Stimulated activated effector memory CD8-positive, alpha-beta T cell treated with anti-CD3 and anti-CD28 coated beads, Interleukin-12 subunit alpha, Interleukin-12 subunit beta, amount 100 ng/mL, for 72 hours (primary cell): Measurements from ENCODE around the gene GON7.

Source experiments
- ATAC-seq: fragments of 150-1000 bp; cut with Tn5 transposase; 2 replicates; pipeline ENCODE4 v1.10.0; 2021
- DNase-seq, 2 donors: peaks; one replicate each; pipeline ENCODE4 v3.0.0; 2021 to 2022; ENCODE audit warnings: low spot score in 2 of 2
- H3K27ac Mint-ChIP-seq: one replicate; pipeline ENCODE4 v1.8.0; 2022; ENCODE audit warnings: mild to moderate bottlenecking, mixed read lengths
- H3K36me3 Mint-ChIP-seq: one replicate; pipeline ENCODE4 v1.8.0; 2022; ENCODE audit warnings: mild to moderate bottlenecking, mixed read lengths
- H3K4me1 Mint-ChIP-seq: one replicate; pipeline ENCODE4 v1.8.0; 2022; ENCODE audit warnings: mixed read lengths
- H3K4me3 Mint-ChIP-seq: one replicate; pipeline ENCODE4 v1.8.0; 2022; ENCODE audit warnings: mild to moderate bottlenecking, mixed read lengths
- H3K9me3 Mint-ChIP-seq: one replicate; pipeline ENCODE4 v1.8.0; 2022; ENCODE audit warnings: mixed read lengths

The GON7 gene

GRCh38 chr14:93219103-93219726, 12.3 kb upstream of the GON7 start:
- H3K36me3 Mint-ChIP-seq: peaks cover 95% of the 10 kb centered on the region
- H3K4me3 Mint-ChIP-seq: no peak overlapping the region
- ATAC-seq: peak; percentile 74
- no peaks in the 10 kb centered on the region for H3K4me1 Mint-ChIP-seq
- no peak overlapping the region for H3K27ac Mint-ChIP-seq
- no peak for DNase-seq
- no peaks in the 10 kb centered on the region for H3K9me3 Mint-ChIP-seq

GRCh38 chr14:93214598-93214997, 7.7 kb upstream of the GON7 start:
- Mint-ChIP-seq H3K36me3 (peaks cover 93% of the 10 kb centered on the region), H3K4me3 (no peak overlapping the region), H3K4me1 (no peaks in the 10 kb centered on the region), H3K9me3 (no peaks in the 10 kb centered on the region), H3K27ac (no peak overlapping the region)
- no peak for ATAC-seq
- DNase-seq: no peak

- DNase-seq (no peak), ATAC-seq (no peak)
- H3K4me1 Mint-ChIP-seq: peaks cover 16% of the 10 kb centered on the region
These were observed 5.6 kb upstream of the GON7 start for GRCh38 chr14:93212432-93212831.

GRCh38 chr14:93207468-93208308, 823 bp upstream of the GON7 start:
- peaks cover 33% of the 10 kb centered on the region for H3K4me1 Mint-ChIP-seq
- DNase-seq (no peak), ATAC-seq (peak; percentile 61)
- H3K27ac Mint-ChIP-seq: peak overlapping the region; percentile 97
- H3K36me3 Mint-ChIP-seq: peaks cover 84% of the 10 kb centered on the region
- no peaks in the 10 kb centered on the region for H3K9me3 Mint-ChIP-seq
- H3K4me3 Mint-ChIP-seq: peak overlapping the region; percentile 100

More at GRCh38 chr14:93212432-93212831, 5.6 kb upstream of the GON7 start:
- Mint-ChIP-seq H3K36me3 (peaks cover 86% of the 10 kb centered on the region), H3K9me3 (no peaks in the 10 kb centered on the region), H3K27ac (no peak overlapping the region), H3K4me3 (no peak overlapping the region)

GRCh38 chr14:93201155-93201704, 5.6 kb downstream of the GON7 start:
- ATAC-seq (no peak), DNase-seq (no peak)
- no peak overlapping the region for H3K27ac Mint-ChIP-seq
- H3K36me3 Mint-ChIP-seq: peaks cover 66% of the 10 kb centered on the region
- no peak overlapping the region for H3K4me3 Mint-ChIP-seq
- peaks cover 11% of the 10 kb centered on the region for H3K4me1 Mint-ChIP-seq
- H3K9me3 Mint-ChIP-seq: no peaks in the 10 kb centered on the region

GRCh38 chr14:93200553-93200952, 6.3 kb downstream of the GON7 start:
- no peaks in the 10 kb centered on the region for H3K9me3 Mint-ChIP-seq
- H3K36me3 Mint-ChIP-seq: peaks cover 59% of the 10 kb centered on the region

GRCh38 chr14:93199031-93199430, 7.8 kb downstream of the GON7 start:
- DNase-seq (no peak), ATAC-seq (no peak)
- Mint-ChIP-seq H3K4me3 (no peak overlapping the region), H3K36me3 (peaks cover 46% of the 10 kb centered on the region), H3K4me1 (no peaks in the 10 kb centered on the region), H3K27ac (no peak overlapping the region), H3K9me3 (no peaks in the 10 kb centered on the region)

More at GRCh38 chr14:93200553-93200952, 6.3 kb downstream of the GON7 start:
- Mint-ChIP-seq H3K4me3 (no peak overlapping the region), H3K27ac (no peak overlapping the region), H3K4me1 (peaks cover 11% of the 10 kb centered on the region)
- no peak for ATAC-seq
- no peak for DNase-seq

GRCh38 chr14:93195316-93195999, 11.4 kb downstream of the GON7 start:
- ATAC-seq (no peak), DNase-seq (no peak)
- Mint-ChIP-seq H3K9me3 (no peaks in the 10 kb centered on the region), H3K27ac (no peak overlapping the region), H3K4me3 (no peak overlapping the region), H3K36me3 (peaks cover 27% of the 10 kb centered on the region), H3K4me1 (no peaks in the 10 kb centered on the region)

GRCh38 chr14:93186956-93187355, 19.9 kb downstream of the GON7 start:
- H3K36me3 Mint-ChIP-seq: peaks cover 62% of the 10 kb centered on the region
- H3K4me1 Mint-ChIP-seq: peaks cover 30% of the 10 kb centered on the region
- no peaks in the 10 kb centered on the region for H3K9me3 Mint-ChIP-seq
- H3K4me3 Mint-ChIP-seq: no peak overlapping the region
- ATAC-seq (no peak), DNase-seq (no peak)
- H3K27ac Mint-ChIP-seq: no peak overlapping the region

- Mint-ChIP-seq H3K9me3 (no peaks in the 10 kb centered on the region), H3K36me3 (peaks cover 66% of the 10 kb centered on the region), H3K4me1 (peaks cover 34% of the 10 kb centered on the region), H3K4me3 (peak overlapping the region; percentile 82), H3K27ac (no peak overlapping the region)
- ATAC-seq: no peak
- DNase-seq: no peak
These were observed 20.4 kb downstream of the GON7 start for GRCh38 chr14:93186466-93186865.

- H3K4me1 Mint-ChIP-seq: peaks cover 34% of the 10 kb centered on the region
- no peaks in the 10 kb centered on the region for H3K9me3 Mint-ChIP-seq
- DNase-seq (no peak), ATAC-seq (no peak)
- peak overlapping the region; percentile 85 for H3K27ac Mint-ChIP-seq
- H3K4me3 Mint-ChIP-seq: peak overlapping the region; percentile 82
- H3K36me3 Mint-ChIP-seq: peaks cover 63% of the 10 kb centered on the region
These were observed 21.5 kb downstream of the GON7 start for GRCh38 chr14:93185349-93185720.

- peaks cover 34% of the 10 kb centered on the region for H3K4me1 Mint-ChIP-seq
These were observed 22.2 kb downstream of the GON7 start, which contains the start of the genes LYSET and MOAP1 for GRCh38 chr14:93184391-93185348. Gene LYSET, plus strand, starts transcription at chr14:93185317. Its CDS starts 89 bp downstream, at chr14:93185406. Gene MOAP1, minus strand, starts transcription at chr14:93184897. Its CDS starts 655 bp downstream, at chr14:93184242.

GRCh38 chr14:93183596-93184317, 23.1 kb downstream of the GON7 start:
- Mint-ChIP-seq H3K36me3 (peaks cover 52% of the 10 kb centered on the region), H3K9me3 (no peaks in the 10 kb centered on the region), H3K4me3 (peak overlapping the region; percentile 82), H3K27ac (peak overlapping the region; percentile 85), H3K4me1 (peaks cover 34% of the 10 kb centered on the region)
- DNase-seq (no peak), ATAC-seq (no peak)

More at GRCh38 chr14:93184391-93185348, 22.2 kb downstream of the GON7 start, which contains the start of the genes LYSET and MOAP1:
- Mint-ChIP-seq H3K4me3 (peak within 1 kb of the TSS; percentile 82), H3K36me3 (peaks cover 58% of the 10 kb centered on the region), H3K27ac (peak within 1 kb of the TSS; percentile 85), H3K9me3 (no peaks in the 10 kb centered on the region)
- DNase-seq (peak; percentile 77 to 93), ATAC-seq (peak; percentile 95)

GRCh38 chr14:93175492-93175891, 31.4 kb downstream of the GON7 start:
- H3K9me3 Mint-ChIP-seq: no peaks in the 10 kb centered on the region
- no peaks in the 10 kb centered on the region for H3K4me1 Mint-ChIP-seq
- ATAC-seq (no peak), DNase-seq (no peak)
- no peak overlapping the region for H3K4me3 Mint-ChIP-seq
- H3K27ac Mint-ChIP-seq: no peak overlapping the region
- H3K36me3 Mint-ChIP-seq: no peaks in the 10 kb centered on the region
